Astrocyte (in vitro differentiated cells and primary cell): ENCODE data around the gene TWIST2. TPM values are rescaled to one million over a fixed set of nuclear protein-coding genes. Genes with fewer than 3 reads are reported as not detected.
A peak's percentile ranks its signal among the peaks of the same experiment; 100 is the strongest.

Experiments
- DNase-seq: peaks from one replicate; pipeline ENCODE4 v3.0.0-alpha.2; 2010; ENCODE audit warnings: low read depth
- FAIRE-seq: peaks from 2 replicates; lab custom pipeline; 2011; peaks lifted over from hg19 to GRCh38; lab: Jason Lieb, UNC
- H2AFZ ChIP-seq: 2 replicates; pipeline ENCODE4 v1.6.0; 2012; ENCODE audit warnings: low read depth, low read length, inconsistent platforms
- H3K27ac ChIP-seq: 2 replicates; pipeline ENCODE4 v1.5.1; 2011; ENCODE audit warnings: low read depth, low read length, inconsistent platforms
- H3K27me3 ChIP-seq: 2 replicates; pipeline ENCODE4 v1.6.0; 2011; ENCODE audit warnings: low read length, inconsistent platforms; ENCODE audit not compliant: insufficient read depth
- H3K36me3 ChIP-seq: 2 replicates; pipeline ENCODE4 v1.5.1; 2011; ENCODE audit warnings: low read length, inconsistent platforms; ENCODE audit not compliant: insufficient read depth
- H3K4me1 ChIP-seq: 2 replicates; pipeline ENCODE4 v1.5.1; 2011; ENCODE audit warnings: low read length, inconsistent platforms; ENCODE audit not compliant: insufficient read depth
- H3K4me2 ChIP-seq: 2 replicates; pipeline ENCODE4 v1.6.0; 2012; ENCODE audit warnings: low read length, inconsistent platforms
- H3K4me3 ChIP-seq: 2 replicates; pipeline ENCODE4 v1.5.1; 2011; ENCODE audit warnings: low read depth, mild to moderate bottlenecking, low read length, inconsistent platforms; ENCODE audit not compliant: insufficient read depth
- H3K79me2 ChIP-seq: 2 replicates; pipeline ENCODE4 v1.6.0; 2012; ENCODE audit warnings: mild to moderate bottlenecking, low read length, inconsistent platforms; ENCODE audit not compliant: insufficient read depth
- H3K9ac ChIP-seq: 2 replicates; pipeline ENCODE4 v1.6.0; 2012; ENCODE audit warnings: mild to moderate bottlenecking, low read length, inconsistent platforms
- H3K9me3 ChIP-seq: 2 replicates; pipeline ENCODE4 v1.5.1; 2012; ENCODE audit warnings: low read depth, mild to moderate bottlenecking, low read length, inconsistent platforms; ENCODE audit not compliant: insufficient read depth
- H4K20me1 ChIP-seq: 2 replicates; pipeline ENCODE4 v1.6.0; 2012; ENCODE audit warnings: low read length, inconsistent platforms; ENCODE audit not compliant: insufficient read depth
- H3K27ac Mint-ChIP-seq: one replicate; pipeline ENCODE4 v1.8.0; 2021; ENCODE audit warnings: mild to moderate bottlenecking, mixed read lengths; ENCODE audit not compliant: unreplicated experiment
- H3K27me3 Mint-ChIP-seq: one replicate; pipeline ENCODE4 v1.8.0; 2021; ENCODE audit warnings: low read depth, mixed read lengths; ENCODE audit not compliant: unreplicated experiment
- H3K36me3 Mint-ChIP-seq: one replicate; pipeline ENCODE4 v1.8.0; 2021; ENCODE audit warnings: low read depth, mixed read lengths; ENCODE audit not compliant: unreplicated experiment
- H3K4me1 Mint-ChIP-seq: one replicate; pipeline ENCODE4 v1.8.0; 2021; ENCODE audit warnings: low read depth, mixed read lengths; ENCODE audit not compliant: unreplicated experiment
- H3K4me3 Mint-ChIP-seq: one replicate; pipeline ENCODE4 v1.8.0; 2021; ENCODE audit warnings: mild to moderate bottlenecking, moderate library complexity, mixed read lengths; ENCODE audit not compliant: unreplicated experiment
- H3K9me3 Mint-ChIP-seq: one replicate; pipeline ENCODE4 v1.8.0; 2021; ENCODE audit warnings: mild to moderate bottlenecking, mixed read lengths; ENCODE audit not compliant: unreplicated experiment
- CTCF ChIP-seq: IDR thresholded peaks from 2 replicates; pipeline ENCODE4 v1.5.1; 2011; ENCODE audit warnings: low read depth, mild to moderate bottlenecking, inconsistent platforms, low read length, moderate library complexity; ENCODE audit not compliant: insufficient read depth
- EZH2 ChIP-seq: IDR thresholded peaks from 2 replicates; pipeline ENCODE4 v1.6.1; 2012; ENCODE audit warnings: mild to moderate bottlenecking, low read length, inconsistent platforms; ENCODE audit not compliant: insufficient read depth
- total RNA-seq: library from RNA; stranded (reverse); gene quantifications from 2 replicates; pipeline ENCODE4 v1.2.1, GENCODE V29; 2021

The TWIST2 gene
- total RNA-seq, 1 donor from 2014 or later, result 3.2 TPM

- Histone ChIP-seq H3K4me1 (peaks cover 25% of the 10 kb centered on the region), H3K4me3 (no peak overlapping the region), H3K9me3 (peaks cover 2% of the 10 kb centered on the region), H3K27me3 (no peaks in the 10 kb centered on the region), H3K9ac (no peak overlapping the region), H3K4me2 (peak overlapping the region; percentile 65), H3K27ac (no peak overlapping the region), H3K79me2 (no peaks in the 10 kb centered on the region), H2AFZ (no peak overlapping the region), H4K20me1 (no peaks in the 10 kb centered on the region), H3K36me3 (no peaks in the 10 kb centered on the region)
- no peaks in the 10 kb centered on the region for H3K9me3 Mint-ChIP-seq
- no peak for TF ChIP-seq EZH2
- no peak for TF ChIP-seq CTCF
- H3K27ac Mint-ChIP-seq, result no peak overlapping the region
- H3K4me1 Mint-ChIP-seq, result peaks cover 18% of the 10 kb centered on the region
- H3K4me3 Mint-ChIP-seq, result peak overlapping the region; percentile 22
- H3K27me3 Mint-ChIP-seq, result no peaks in the 10 kb centered on the region
- FAIRE-seq (no peak), DNase-seq (no peak)
- no peaks in the 10 kb centered on the region for H3K36me3 Mint-ChIP-seq
Measured at GRCh38 chr2:238949710-238950345, 101.9 kb downstream of the TWIST2 start.

- Histone ChIP-seq H3K4me1 (peaks cover 29% of the 10 kb centered on the region), H2AFZ (no peak overlapping the region), H3K36me3 (no peaks in the 10 kb centered on the region), H3K27ac (no peak overlapping the region), H3K4me2 (no peak overlapping the region), H3K9me3 (peaks cover 2% of the 10 kb centered on the region), H3K4me3 (no peak overlapping the region), H4K20me1 (no peaks in the 10 kb centered on the region), H3K27me3 (no peaks in the 10 kb centered on the region), H3K9ac (no peak overlapping the region), H3K79me2 (no peaks in the 10 kb centered on the region)
- Mint-ChIP-seq H3K4me3 (no peak overlapping the region), H3K27ac (peak overlapping the region; percentile 16), H3K36me3 (no peaks in the 10 kb centered on the region), H3K4me1 (peaks cover 19% of the 10 kb centered on the region), H3K27me3 (no peaks in the 10 kb centered on the region), H3K9me3 (no peaks in the 10 kb centered on the region)
- FAIRE-seq, result no peak
- no peak for DNase-seq
- no peak for TF ChIP-seq EZH2
- no peak for TF ChIP-seq CTCF
Measured at GRCh38 chr2:238950551-238950950, 102.7 kb downstream of the TWIST2 start.

- no peaks in the 10 kb centered on the region for H3K36me3 Mint-ChIP-seq
- H3K4me2 ChIP-seq, result no peak overlapping the region
- peaks cover 34% of the 10 kb centered on the region for H3K4me1 ChIP-seq
- peak overlapping the region; percentile 27 for H3K27ac Mint-ChIP-seq
- no peaks in the 10 kb centered on the region for H3K27me3 ChIP-seq
- DNase-seq, result peak; percentile 37
- TF ChIP-seq CTCF (no peak), EZH2 (no peak)
- no peaks in the 10 kb centered on the region for H3K79me2 ChIP-seq
- peak; percentile 32 for FAIRE-seq
- H4K20me1 ChIP-seq, result no peaks in the 10 kb centered on the region
- H3K36me3 ChIP-seq, result no peaks in the 10 kb centered on the region
- no peak overlapping the region for H3K27ac ChIP-seq
- H3K9me3 ChIP-seq, result no peaks in the 10 kb centered on the region
- H3K27me3 Mint-ChIP-seq, result no peaks in the 10 kb centered on the region
- no peak overlapping the region for H3K4me3 ChIP-seq
- H3K4me3 Mint-ChIP-seq, result no peak overlapping the region
- H2AFZ ChIP-seq, result no peak overlapping the region
- no peaks in the 10 kb centered on the region for H3K9me3 Mint-ChIP-seq
- H3K9ac ChIP-seq, result no peak overlapping the region
- peaks cover 22% of the 10 kb centered on the region for H3K4me1 Mint-ChIP-seq
Measured at GRCh38 chr2:238952261-238952919, 104.5 kb downstream of the TWIST2 start.
